Ovary (tissue), 9 donors: ENCODE data around the gene MYOG. TPM values are rescaled to one million over a fixed set of nuclear protein-coding genes. Genes with fewer than 3 reads are reported as not detected.

Source experiments
- DNase-seq, 5 donors: peaks; one replicate each; pipeline ENCODE4 v3.0.0-alpha.2; 2019 to 2020
- H3K27ac ChIP-seq, 2 donors: fragments of 200-600 bp; one replicate each; pipeline versions ENCODE4 v1.5.1 to v1.8.0; 2019 to 2022
- H3K27me3 ChIP-seq: fragments of 200-600 bp; one replicate; pipeline ENCODE4 v1.8.0; 2022
- H3K36me3 ChIP-seq: fragments of 200-600 bp; sonication (generic); one replicate; pipeline ENCODE4 v1.5.1; 2019
- H3K4me1 ChIP-seq: one replicate; pipeline ENCODE4 v1.8.1; 2013; ENCODE audit warnings: mild to moderate bottlenecking, moderate library complexity; ENCODE audit not compliant: insufficient read depth
- H3K4me3 ChIP-seq: fragments of 200-600 bp; sonication (generic); one replicate; pipeline ENCODE4 v1.5.1; 2017
- H3K9me3 ChIP-seq, 2 donors: fragments of 200-600 bp in 1 of 2; sonication (generic) in 1 of 2; one replicate each; pipeline versions ENCODE4 v1.5.1 to v1.8.1; 2013 to 2019; ENCODE audit warnings: mild to moderate bottlenecking in 1 of 2, moderate library complexity in 1 of 2
- CTCF ChIP-seq, 3 donors: fragments of 450-650 bp in 2 of 3; fragments of 200-600 bp in 1 of 3; IDR thresholded peaks; one replicate each; pipeline versions ENCODE4 v1.5.1 to v1.8.0; 2016 to 2022; ENCODE audit warnings: antibody characterized with exemption in 3 of 3, mild to moderate bottlenecking in 1 of 3
- EP300 ChIP-seq: sonication (generic); formaldehyde crosslinking; IDR thresholded peaks from one replicate; pipeline ENCODE4 v1.6.1; 2017; ENCODE audit warnings: antibody characterized with exemption
- POLR2A ChIP-seq: fragments of 450-650 bp; IDR thresholded peaks from one replicate; pipeline ENCODE4 v1.6.1; 2017; ENCODE audit warnings: antibody characterized with exemption, mild to moderate bottlenecking, moderate library complexity
- WGBS, 3 donors: extraction: QIAGEN DNeasy Blood & Tissue Kit in 1 of 3; methylation state at CpG; one replicate each; pipeline versions ENCODE4 v1.1.5 to v1.1.7; 2013 to 2017; 5-methylcytosine and 5-hydroxymethylcytosine counted together
- intact Hi-C, 4 donors: fragments of 100-400 bp; cut with DNase I; formaldehyde crosslinking; loops; one replicate each; pipeline versions ENCODE4 v1.11.0 to v1.15.1; 2022 to 2023
- polyA plus RNA-seq, 2 donors: library from polyadenylated mRNA; stranded (reverse); fragments of 200-250 nt in 1 of 2; fragments of 350-450 nt in 1 of 2; fragmentation: Illumina TruSeq in 1 of 2; extraction: RNeasy Lipid Tissue Mini Kit (QIAGEN cat#74804) in 1 of 2; gene quantifications; one replicate each; pipeline ENCODE4 v1.2.3, GENCODE V29; 2013 to 2014
- total RNA-seq, 7 donors: library from RNA; depleted of rRNA in 2 of 7; stranded (reverse); fragments of >200 nt in 2 of 7; fragmentation: NEBNext Ultra II Directional in 3 of 7; extraction: Animal tissue kit (Norgen Biotek cat#: 25700) in 3 of 7; gene quantifications; one replicate each; pipeline versions ENCODE4 v1.1.0 to v1.2.4, GENCODE V29; 2016 to 2023
- donor health status: DM: no; HTN: no; CAD: no; lungs with moderate emphysema.
- donor health status: DM: no; HTN: no; CAD: no.
- donor health status: Bipolar disorder and iron deficiency.
- donor health status: DM: yes; HTN: yes; CAD: no.
- donor health status: DM: no; HTN: no; CAD: no.
- donor health status: DM: yes; HTN: yes; CAD: no.

MYOG gene
- total and polyA plus RNA-seq, 9 donors, result not detected

GRCh38 chr1:203127666-203128430 lies 42.0 kb upstream of the MYOG start, which contains the start of gene ADORA1:
Gene ADORA1, plus strand, starts transcription at chr1:203127726. Its CDS starts 1,116 bp downstream, at chr1:203128842.
- intact Hi-C loops, result loop anchor here in 1 of 4 donors (5.0 kb wide), 1 partner anchor 89 kb away; no protein-coding TSS in a partner anchor
- no peak within 1 kb of the TSS for H3K27ac ChIP-seq
- DNase-seq, result peak; percentile 21 to 71 (median 42)
- no peaks in the 10 kb centered on the region for H3K36me3 ChIP-seq
- 0 to 1% (median 1%) methylated on average over 48 to 51 of the region's 51 CpGs for WGBS, 3 donors
- H3K4me1 ChIP-seq, result peaks cover 8% of the 10 kb centered on the region
- H3K9me3 ChIP-seq, result no peaks in the 10 kb centered on the region
- peak within 1 kb of the TSS; percentile 25 for H3K4me3 ChIP-seq
- H3K27me3 ChIP-seq, result no peaks in the 10 kb centered on the region
- TF ChIP-seq EP300 (no peak), POLR2A (no peak), CTCF (IDR thresholded peaks at IDR 0.05) (no peak)

GRCh38 chr1:203126866-203127665 lies 41.3 kb upstream of the MYOG start:
- Histone ChIP-seq H3K4me1 (peaks cover 8% of the 10 kb centered on the region), H3K4me3 (peak overlapping the region; percentile 25), H3K36me3 (no peaks in the 10 kb centered on the region), H3K9me3 (no peaks in the 10 kb centered on the region), H3K27ac (no peak overlapping the region), H3K27me3 (no peaks in the 10 kb centered on the region)
- DNase-seq, result peak in 1 of 5 donors; percentile 23
- TF ChIP-seq EP300 (no peak), POLR2A (no peak), CTCF (IDR thresholded peaks at IDR 0.05) (no peak)
- intact Hi-C loops, result loop anchor here in 1 of 4 donors (5.0 kb wide), 1 partner anchor 90 kb away; no protein-coding TSS in a partner anchor
- WGBS, 3 donors, result 18 to 30% (median 25%) methylated on average over 12 of the region's 12 CpGs

- no peaks in the 10 kb centered on the region for H3K36me3 ChIP-seq
- TF ChIP-seq CTCF (IDR thresholded peaks at IDR 0.05) (no peak), POLR2A (no peak), EP300 (no peak)
- H3K4me1 ChIP-seq, result peaks cover 8% of the 10 kb centered on the region
- H3K4me3 ChIP-seq, result no peak overlapping the region
- H3K9me3 ChIP-seq, result no peaks in the 10 kb centered on the region
- no peak for DNase-seq
- H3K27ac ChIP-seq, result no peak overlapping the region
- WGBS, 3 donors, result 28 to 44% (median 30%) methylated on average over 8 of the region's 8 CpGs
- intact Hi-C loops, result loop anchor here in 1 of 4 donors (5.0 kb wide), 1 partner anchor 91 kb away; no protein-coding TSS in a partner anchor
- no peaks in the 10 kb centered on the region for H3K27me3 ChIP-seq
These were observed 40.5 kb upstream of the MYOG start for GRCh38 chr1:203126151-203126865.
